ENCODE data around the gene AUH. TPM values are rescaled to one million over a fixed set of nuclear protein-coding genes. Genes with fewer than 3 reads are reported as not detected.
"Not testable (repeated sequence)": the region's sequence is repeated elsewhere in the genome, so short reads cannot be mapped to it uniquely, and the experiment has no call there.

The AUH gene
- total RNA-seq, 2 donors from 2014 or later = 23.0 to 23.5 TPM

GRCh38 chr9:91374939-91375338, 13.2 kb upstream of the AUH start:
- Histone ChIP-seq H3K9me3 (ENCODE audit: control insufficient read depth, low read length) (peaks cover 10% of the 10 kb centered on the region), H3K4me3 (ENCODE audit: low read length) (no peak overlapping the region), H3K27ac (ENCODE audit: low read depth, low read length) (no peak overlapping the region), H3K27me3 (ENCODE audit: control insufficient read depth, insufficient read depth, low read length, poor library complexity, severe bottlenecking) (no peaks in the 10 kb centered on the region), H3K4me1 (ENCODE audit: control insufficient read depth, insufficient read depth, low read length) (no peaks in the 10 kb centered on the region), H3K9ac (ENCODE audit: extremely low read depth, low read length, poor library complexity, severe bottlenecking) (no peak overlapping the region), H3K36me3 (ENCODE audit: control insufficient read depth, insufficient read depth, low read length) (no peaks in the 10 kb centered on the region)
- Mint-ChIP-seq H3K27me3 (ENCODE audit: insufficient read depth) (no peaks in the 10 kb centered on the region), H3K4me3 (no peak overlapping the region), H3K4me1 (no peaks in the 10 kb centered on the region), H3K36me3 (ENCODE audit: low read depth) (no peaks in the 10 kb centered on the region), H3K27ac (no peak overlapping the region), H3K9me3 (peaks cover 10% of the 10 kb centered on the region)
- no peak for DNase-seq
- no peak for TF ChIP-seq CTCF (conservative IDR thresholded peaks at IDR 0.05)
- WGBS, 2 experiments (ENCODE audit: insufficient coverage in 1 of 2, insufficient read length in 1 of 2) = 67 to 94% methylated on average over 1 to 3 of the region's 3 CpGs

- Histone ChIP-seq H3K4me3 (ENCODE audit: low read length) (no peak overlapping the region), H3K36me3 (ENCODE audit: control insufficient read depth, insufficient read depth, low read length) (no peaks in the 10 kb centered on the region), H3K4me1 (ENCODE audit: control insufficient read depth, insufficient read depth, low read length) (no peaks in the 10 kb centered on the region), H3K9ac (ENCODE audit: extremely low read depth, low read length, poor library complexity, severe bottlenecking) (no peak overlapping the region), H3K27me3 (ENCODE audit: control insufficient read depth, insufficient read depth, low read length, poor library complexity, severe bottlenecking) (no peaks in the 10 kb centered on the region), H3K9me3 (ENCODE audit: control insufficient read depth, low read length) (peaks cover 6% of the 10 kb centered on the region), H3K27ac (ENCODE audit: low read depth, low read length) (no peak overlapping the region)
- no peaks in the 10 kb centered on the region for H3K36me3 Mint-ChIP-seq (ENCODE audit: low read depth)
- H3K9me3 Mint-ChIP-seq = peaks cover 9% of the 10 kb centered on the region
- TF ChIP-seq CTCF (conservative IDR thresholded peaks at IDR 0.05) = no peak
- no peak overlapping the region for H3K4me3 Mint-ChIP-seq
- H3K27ac Mint-ChIP-seq = no peak overlapping the region
- H3K27me3 Mint-ChIP-seq (ENCODE audit: insufficient read depth) = peaks cover 4% of the 10 kb centered on the region
- 91 to 100% methylated on average over 1 of the region's 1 CpG for whole genome bisulfite sequencing, 2 experiments (ENCODE audit: insufficient coverage in 1 of 2, insufficient read length in 1 of 2)
- H3K4me1 Mint-ChIP-seq = no peaks in the 10 kb centered on the region
- DNase-seq = no peak
Observed at GRCh38 chr9:91371894-91372293, 10.2 kb upstream of the AUH start.

- H3K27me3 ChIP-seq (ENCODE audit: control insufficient read depth, insufficient read depth, low read length, poor library complexity, severe bottlenecking); H3K27me3 Mint-ChIP-seq (ENCODE audit: insufficient read depth); H3K36me3 ChIP-seq (ENCODE audit: control insufficient read depth, insufficient read depth, low read length); H3K4me1 Mint-ChIP-seq; H3K4me3 ChIP-seq (ENCODE audit: low read length); H3K4me1 ChIP-seq (ENCODE audit: control insufficient read depth, insufficient read depth, low read length); H3K27ac Mint-ChIP-seq; DNase-seq; H3K9ac ChIP-seq (ENCODE audit: extremely low read depth, low read length, poor library complexity, severe bottlenecking); H3K4me3 Mint-ChIP-seq; H3K36me3 Mint-ChIP-seq (ENCODE audit: low read depth); H3K27ac ChIP-seq (ENCODE audit: low read depth, low read length): not testable (repeated sequence)
- WGBS, 2 experiments (ENCODE audit: insufficient coverage in 1 of 2, insufficient read length in 1 of 2) = 86 to 100% methylated on average over 1 to 3 of the region's 3 CpGs
- H3K9me3 ChIP-seq (ENCODE audit: control insufficient read depth, low read length) = peaks cover 11% of the 10 kb centered on the region
- peaks cover 12% of the 10 kb centered on the region for H3K9me3 Mint-ChIP-seq
Observed at GRCh38 chr9:91370006-91370405, 8.3 kb upstream of the AUH start.

- Histone ChIP-seq H3K27ac (ENCODE audit: low read depth, low read length) (no peak overlapping the region), H3K36me3 (ENCODE audit: control insufficient read depth, insufficient read depth, low read length) (peaks cover 2% of the 10 kb centered on the region), H3K4me3 (ENCODE audit: low read length) (no peak overlapping the region), H3K27me3 (ENCODE audit: control insufficient read depth, insufficient read depth, low read length, poor library complexity, severe bottlenecking) (no peaks in the 10 kb centered on the region), H3K9ac (ENCODE audit: extremely low read depth, low read length, poor library complexity, severe bottlenecking) (no peak overlapping the region), H3K9me3 (ENCODE audit: control insufficient read depth, low read length) (peaks cover 11% of the 10 kb centered on the region), H3K4me1 (ENCODE audit: control insufficient read depth, insufficient read depth, low read length) (peaks cover 2% of the 10 kb centered on the region)
- no peak for DNase-seq
- H3K4me1 Mint-ChIP-seq = peaks cover 11% of the 10 kb centered on the region
- H3K9me3 Mint-ChIP-seq = peaks cover 17% of the 10 kb centered on the region
- H3K36me3 Mint-ChIP-seq (ENCODE audit: low read depth) = peaks cover 3% of the 10 kb centered on the region
- H3K27ac Mint-ChIP-seq = no peak overlapping the region
- no peak overlapping the region for H3K4me3 Mint-ChIP-seq
- WGBS, 2 experiments (ENCODE audit: insufficient coverage in 1 of 2, insufficient read length in 1 of 2) = 93% methylated on average over 3 of the region's 3 CpGs; no CpG with 5 or more reads in 1 of the 2 experiments
- no peak for TF ChIP-seq CTCF (conservative IDR thresholded peaks at IDR 0.05)
- peaks cover 4% of the 10 kb centered on the region for H3K27me3 Mint-ChIP-seq (ENCODE audit: insufficient read depth)
Observed at GRCh38 chr9:91364702-91365101, 3.0 kb upstream of the AUH start.

Measured in endodermal cell (in vitro differentiated cells).